ENCODE data around the gene UCKL1. TPM values are rescaled to one million over a fixed set of nuclear protein-coding genes. Genes with fewer than 3 reads are reported as not detected.
"Not testable (repeated sequence)": the region's sequence is repeated elsewhere in the genome, so short reads cannot be mapped to it uniquely, and the experiment has no call there.

The UCKL1 gene
- total RNA-seq, 2 donors from 2014 or later: 30.8 to 32.4 TPM

GRCh38 chr20:63963348-63963741 lies 7.1 kb upstream of the UCKL1 start:
- ATAC-seq: no peak

GRCh38 chr20:63962426-63963347 lies 6.5 kb upstream of the UCKL1 start:
- DNase-seq (no peak), ATAC-seq (no peak)
- intact Hi-C loops (cut with DNase I): no loop called here

More at GRCh38 chr20:63963348-63963741, 7.1 kb upstream of the UCKL1 start:
- DNase-seq: no peak
- intact Hi-C loops (cut with DNase I): no loop called here

- no peak for ATAC-seq
- DNase-seq: no peak
- intact Hi-C loops (cut with DNase I): no loop called here
These were observed 5.6 kb upstream of the UCKL1 start for GRCh38 chr20:63961664-63962425.

GRCh38 chr20:63960654-63961621 lies 4.7 kb upstream of the UCKL1 start:
- DNase-seq; ATAC-seq; intact Hi-C loops (cut with DNase I): not testable (repeated sequence)

GRCh38 chr20:63959699-63960075 lies 3.5 kb upstream of the UCKL1 start:
- no peak for ATAC-seq
- DNase-seq: no peak
- intact Hi-C loops (cut with DNase I): no loop called here

GRCh38 chr20:63958964-63959698 lies 2.9 kb upstream of the UCKL1 start:
- ATAC-seq (no peak), DNase-seq (no peak)
- intact Hi-C loops (cut with DNase I): no loop called here

- no peak for DNase-seq
- intact Hi-C loops (cut with DNase I): no loop called here
- no peak for ATAC-seq
These were observed 2.3 kb upstream of the UCKL1 start for GRCh38 chr20:63958471-63958870.

- peak in 1 of 2 donors; percentile 0 for ATAC-seq
- peak; percentile 63 for DNase-seq
- intact Hi-C loops (cut with DNase I): no loop called here
These were observed 1.6 kb upstream of the UCKL1 start for GRCh38 chr20:63957690-63958441.

GRCh38 chr20:63957004-63957689 lies 931 bp upstream of the UCKL1 start:
- intact Hi-C loops (cut with DNase I): no loop called here
- peak; percentile 77 for DNase-seq

GRCh38 chr20:63956664-63957003 lies 418 bp upstream of the UCKL1 start:
- intact Hi-C loops (cut with DNase I): no loop called here
- DNase-seq (no peak), ATAC-seq (no peak)

More at GRCh38 chr20:63957004-63957689, 931 bp upstream of the UCKL1 start:
- peak; percentile 53 to 71 for ATAC-seq

GRCh38 chr20:63955281-63955826 lies 862 bp downstream of the UCKL1 start:
- ATAC-seq: peak; percentile 24 to 32
- peak; percentile 62 for DNase-seq
- intact Hi-C loops (cut with DNase I): no loop called here

- intact Hi-C loops (cut with DNase I): no loop called here
- DNase-seq: no peak
- ATAC-seq: no peak
These were observed 2.3 kb downstream of the UCKL1 start for GRCh38 chr20:63953764-63954429.

- intact Hi-C loops (cut with DNase I): no loop called here
- ATAC-seq: no peak
These were observed 3.4 kb downstream of the UCKL1 start for GRCh38 chr20:63952769-63953168.

GRCh38 chr20:63952210-63952535 lies 4.0 kb downstream of the UCKL1 start:
- intact Hi-C loops (cut with DNase I): no loop called here
- no peak for DNase-seq
- ATAC-seq: no peak

More at GRCh38 chr20:63952769-63953168, 3.4 kb downstream of the UCKL1 start:
- DNase-seq: no peak

GRCh38 chr20:63951398-63952209 lies 4.6 kb downstream of the UCKL1 start:
- intact Hi-C loops (cut with DNase I): no loop called here
- ATAC-seq (peak in 1 of 2 donors; percentile 4), DNase-seq (no peak)

Data from left cardiac atrium (tissue), 4 donors.